Right lobe of liver (tissue), 6 donors: ENCODE results near the gene LDB2. TPM values are rescaled to one million over a fixed set of nuclear protein-coding genes. Genes with fewer than 3 reads are reported as not detected.

ENCODE experiments used
- ATAC-seq, 4 donors: fragments of 200-7000 bp; cut with Tn5 transposase; one replicate each; pipeline ENCODE4 v1.9.1; 2020; ENCODE audit warnings: mild to moderate bottlenecking in 4 of 4, moderate library complexity in 4 of 4
- DNase-seq, 3 donors: peaks; one replicate each; pipeline ENCODE4 v3.0.0-alpha.2; 2020
- H3K27ac ChIP-seq, 3 donors: fragments of 200-600 bp; one replicate each; pipeline ENCODE4 v1.8.0; 2022
- H3K27me3 ChIP-seq, 2 donors: fragments of 200-600 bp; one replicate each; pipeline ENCODE4 v1.8.0; 2022
- H3K36me3 ChIP-seq, 4 donors: fragments of 200-600 bp; sonication (generic) in 1 of 4; one replicate each; pipeline versions ENCODE4 v1.5.1 to v1.8.0; 2017 to 2022; ENCODE audit warnings: control low read depth in 1 of 4
- H3K4me1 ChIP-seq, 4 donors: fragments of 200-600 bp; sonication (generic) in 1 of 4; one replicate each; pipeline versions ENCODE4 v1.5.1 to v1.8.0; 2017 to 2022; ENCODE audit warnings: control low read depth in 1 of 4
- H3K4me3 ChIP-seq, 3 donors: fragments of 200-600 bp; one replicate each; pipeline ENCODE4 v1.8.0; 2022
- H3K9me3 ChIP-seq, 4 donors: fragments of 200-600 bp; sonication (generic) in 1 of 4; one replicate each; pipeline versions ENCODE4 v1.5.1 to v1.8.0; 2017 to 2022; ENCODE audit warnings: control low read depth in 1 of 4
- CTCF ChIP-seq, 4 donors: fragments of 200-600 bp in 3 of 4; fragments of 450-650 bp in 1 of 4; IDR thresholded peaks; one replicate each; pipeline versions ENCODE4 v1.5.1 to v1.8.0; 2016 to 2022; ENCODE audit warnings: antibody characterized with exemption in 4 of 4, mild to moderate bottlenecking in 2 of 4
- POLR2A ChIP-seq: fragments of 450-650 bp; IDR thresholded peaks from one replicate; pipeline ENCODE4 v1.6.1; 2017; ENCODE audit warnings: antibody characterized with exemption, mild to moderate bottlenecking
- WGBS: methylation state at CpG from one replicate; pipeline ENCODE4 v1.1.6; 2018; ENCODE audit warnings: low coverage, low lambda C conversion rate; ENCODE audit not compliant: insufficient coverage; ENCODE audit errors: missing lambda C conversion rate; 5-methylcytosine and 5-hydroxymethylcytosine counted together
- intact Hi-C, 2 donors: fragments of 100-400 bp; cut with DNase I; formaldehyde crosslinking; loops; one replicate each; pipeline versions ENCODE4 v1.11.2 to v1.14.1; 2022
- total RNA-seq, 6 experiments: library from RNA; depleted of rRNA in 2 of 6; stranded (reverse); fragments of >200 nt in 2 of 6; fragmentation: NEBNext Ultra II Directional in 3 of 6; extraction: Animal tissue kit (Norgen Biotek cat#: 25700) in 3 of 6; gene quantifications; one replicate each; pipeline versions ENCODE4 v1.1.0 to v1.2.4, GENCODE V29; 2016 to 2023
- donor health status: DM: no; HTN: yes; CAD: no.
- donor health status: DM: no; HTN: no; CAD: no.
- donor health status: DM: no; HTN: no; CAD: no.
- donor health status: DM: no; HTN: yes; CAD: no.
- donor health status: DM: no; HTN: yes; CAD: no.

Gene LDB2
- total RNA-seq, 6 experiments from 2014 or later, result 11.4 to 26.6 (median 17.3) TPM

DNA sequence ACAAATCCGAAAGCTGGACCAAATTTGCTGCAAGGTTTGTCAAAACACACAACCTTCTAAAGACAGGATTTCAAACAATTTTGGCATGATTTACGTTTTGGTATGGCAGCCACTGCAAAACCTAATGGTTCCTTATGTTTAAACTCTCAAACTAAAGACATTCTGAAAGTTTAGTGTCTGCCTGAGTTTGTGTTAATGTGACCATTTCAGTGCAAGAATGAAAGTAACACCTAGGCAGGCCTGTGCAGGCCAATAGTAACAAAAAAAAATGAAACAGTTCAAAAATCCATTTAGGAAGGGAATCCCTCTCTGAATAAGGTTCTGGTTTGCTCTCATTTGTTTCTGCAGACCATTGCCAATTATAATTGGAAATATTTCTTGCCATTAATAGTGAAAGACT lies 1.9 kb upstream of the LDB2 start:
- Histone ChIP-seq H3K36me3 (no peaks in the 10 kb centered on the region), H3K27me3 (no peaks in the 10 kb centered on the region), H3K4me1 (peaks cover 0 to 4% (median 0%) of the 10 kb centered on the region in 4 donors), H3K9me3 (no peaks in the 10 kb centered on the region), H3K4me3 (no peak overlapping the region), H3K27ac (no peak overlapping the region)
- 66% methylated on average over 2 of the region's 2 CpGs for WGBS
- no peak for DNase-seq
- TF ChIP-seq CTCF (IDR thresholded peaks at IDR 0.05), result no peak
- TF ChIP-seq POLR2A, result no peak
- no peak for ATAC-seq
- intact Hi-C loops, result no loop called here

DNA sequence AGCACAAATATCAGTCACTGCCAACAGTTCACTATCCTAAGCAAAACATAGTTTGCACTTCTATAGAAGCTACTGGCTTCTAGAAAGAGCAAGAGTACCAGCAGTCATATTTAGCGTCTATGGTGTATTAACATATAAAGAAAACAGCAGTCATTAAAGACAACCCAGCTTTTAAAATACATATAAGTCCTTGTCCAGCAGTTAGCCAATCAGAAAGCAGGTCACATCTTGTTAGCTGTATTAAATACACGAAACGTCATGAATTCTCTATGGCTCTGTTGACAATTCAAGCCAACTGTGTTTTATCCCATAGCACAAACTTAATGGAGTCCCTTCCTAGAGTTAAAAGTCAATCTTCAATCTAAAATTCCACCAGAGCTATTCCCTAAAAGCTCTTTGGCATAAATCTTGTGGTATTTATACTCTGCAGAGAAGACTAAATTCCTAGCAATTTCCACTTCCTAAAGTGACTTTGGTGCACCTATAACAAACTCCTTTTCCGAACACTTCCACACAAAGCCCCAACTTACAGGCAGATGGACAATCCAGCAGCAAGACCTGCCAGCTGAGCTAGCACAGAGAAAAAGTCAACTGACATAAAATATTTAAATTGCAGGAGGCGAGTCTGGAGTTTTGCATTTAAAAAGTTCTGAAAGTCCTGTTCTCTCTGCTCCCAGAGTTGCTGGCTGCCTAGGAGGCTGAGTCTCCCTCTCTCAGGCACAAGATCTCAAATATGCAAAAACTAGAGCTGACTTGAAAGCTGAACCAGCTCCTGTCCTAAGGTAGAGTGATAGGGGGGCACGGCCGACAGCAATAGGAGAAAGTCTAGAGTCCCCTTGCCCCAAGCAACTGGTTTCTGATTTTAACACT lies 1.3 kb downstream of the LDB2 start:
- WGBS, result 30% methylated on average over 7 of the region's 7 CpGs
- Histone ChIP-seq H3K9me3 (no peaks in the 10 kb centered on the region), H3K4me1 (peaks cover 0 to 4% (median 0%) of the 10 kb centered on the region in 4 donors), H3K27me3 (no peaks in the 10 kb centered on the region), H3K27ac (peak overlapping the region; percentile 27 to 55 (median 48)), H3K4me3 (peak overlapping the region; percentile 8 to 48 (median 36)), H3K36me3 (no peaks in the 10 kb centered on the region)
- ATAC-seq (peak in 3 of 4 donors; percentile 21 to 31 (median 21)), DNase-seq (no peak)
- TF ChIP-seq POLR2A (no peak), CTCF (IDR thresholded peaks at IDR 0.05) (no peak)
- intact Hi-C loops, result no loop called here

- H3K4me3 ChIP-seq, result no peak overlapping the region
- TF ChIP-seq POLR2A (no peak), CTCF (IDR thresholded peaks at IDR 0.05) (no peak)
- ATAC-seq, result no peak
- no peaks in the 10 kb centered on the region for H3K27me3 ChIP-seq
- no peaks in the 10 kb centered on the region for H3K36me3 ChIP-seq
- H3K27ac ChIP-seq, result peak overlapping the region in 2 of 3 donors; percentile 25 to 27
- peaks cover 0 to 4% (median 0%) of the 10 kb centered on the region in 4 donors for H3K4me1 ChIP-seq
- no peaks in the 10 kb centered on the region for H3K9me3 ChIP-seq
- WGBS, result 67% methylated on average over 1 of the region's 1 CpG
- intact Hi-C loops, result no loop called here
- no peak for DNase-seq
Measured at GRCh38 chr4:16894406-16894805, 4.0 kb downstream of the LDB2 start.

DNA sequence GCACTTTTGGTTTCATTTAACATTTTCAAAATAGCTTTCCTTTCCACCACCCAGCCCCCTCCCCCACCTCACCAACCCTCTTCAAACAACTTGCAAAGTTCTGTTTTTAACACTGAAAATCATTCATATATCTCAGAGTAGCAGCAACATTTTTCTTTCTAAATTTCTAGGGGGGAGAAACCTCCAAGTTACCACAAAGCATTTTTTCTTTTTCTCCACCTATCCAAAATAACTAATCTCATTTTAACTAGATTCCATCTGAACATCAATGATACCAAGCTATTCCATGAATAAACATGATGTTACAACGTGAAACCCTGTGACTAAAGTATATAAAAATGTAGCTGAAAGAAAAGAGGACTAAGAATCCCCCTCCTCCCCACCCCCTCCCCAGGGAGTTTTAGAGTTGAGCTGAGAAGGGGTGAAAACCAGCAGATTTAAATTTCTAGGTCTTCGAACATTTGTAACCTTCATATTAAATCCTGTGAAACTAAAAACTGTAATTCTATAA lies 5.2 kb downstream of the LDB2 start:
- ATAC-seq (peak in 1 of 4 donors; percentile 43), DNase-seq (no peak)
- intact Hi-C loops, result no loop called here

More for the DNA sequence above, 5.2 kb downstream of the LDB2 start:
- Histone ChIP-seq H3K4me1 (peaks cover 0 to 3% (median 0%) of the 10 kb centered on the region in 4 donors), H3K27ac (peak overlapping the region in 1 of 3 donors; percentile 29), H3K4me3 (no peak overlapping the region), H3K36me3 (no peaks in the 10 kb centered on the region), H3K9me3 (no peaks in the 10 kb centered on the region), H3K27me3 (no peaks in the 10 kb centered on the region)
- 20% methylated on average over 2 of the region's 2 CpGs for WGBS
- TF ChIP-seq POLR2A, result no peak
- no peak for TF ChIP-seq CTCF (IDR thresholded peaks at IDR 0.05)
